HG02870 (cell line): ENCODE data around the gene BOLA2.
A peak's percentile ranks its signal among the peaks of the same experiment; 100 is the strongest.
"Not testable (repeated sequence)": the region's sequence is repeated elsewhere in the genome, so short reads cannot be mapped to it uniquely, and the experiment has no call there.

Experiments used
- ATAC-seq: cut with Tn5 transposase; IDR thresholded peaks from one replicate; pipeline ENCODE4 v1.9.1; 2021; ENCODE audit warnings: mild to moderate bottlenecking, moderate library complexity; ENCODE audit not compliant: unreplicated experiment

BOLA2 gene

GRCh38 chr16:29454269-29454668 lies at the start of gene BOLA2, which contains the start of gene SLX1B:
TSS of gene BOLA2 (minus strand) at chr16:29454351. CDS start at chr16:29454253, 98 bp downstream.
TSS of gene SLX1B (plus strand) at chr16:29454533.
- ATAC-seq = peak; percentile 88

GRCh38 chr16:29482276-29482675 lies 28.1 kb upstream of the BOLA2 start:
- ATAC-seq = not testable (repeated sequence)

GRCh38 chr16:29472065-29472464 lies 17.9 kb upstream of the BOLA2 start:
- not testable (repeated sequence) for ATAC-seq

- ATAC-seq = not testable (repeated sequence)
Observed at GRCh38 chr16:29469660-29470059, 15.5 kb upstream of the BOLA2 start.

GRCh38 chr16:29467654-29468366 lies 13.7 kb upstream of the BOLA2 start:
- not testable (repeated sequence) for ATAC-seq

GRCh38 chr16:29466904-29467303 lies 12.8 kb upstream of the BOLA2 start:
- not testable (repeated sequence) for ATAC-seq

- not testable (repeated sequence) for ATAC-seq
Observed at GRCh38 chr16:29465985-29466824, 12.1 kb upstream of the BOLA2 start.

GRCh38 chr16:29460647-29461030 lies 6.5 kb upstream of the BOLA2 start:
- not testable (repeated sequence) for ATAC-seq

GRCh38 chr16:29459706-29460646 lies 5.8 kb upstream of the BOLA2 start, which contains the start of gene SULT1A4:
TSS of gene SULT1A4 (plus strand) at chr16:29459913. CDS start at chr16:29461386, 1,473 bp downstream.
- ATAC-seq = not testable (repeated sequence)

GRCh38 chr16:29457660-29458059 lies 3.5 kb upstream of the BOLA2 start:
- ATAC-seq = not testable (repeated sequence)

- ATAC-seq = peak; percentile 55
Observed at GRCh38 chr16:29454828-29455227, 677 bp upstream of the BOLA2 start.

GRCh38 chr16:29453754-29454153 lies 397 bp downstream of the BOLA2 start:
- ATAC-seq = peak; percentile 3

GRCh38 chr16:29425390-29425789 lies 28.8 kb downstream of the BOLA2 start:
- not testable (repeated sequence) for ATAC-seq

- ATAC-seq = not testable (repeated sequence)
Observed at GRCh38 chr16:29423587-29423986, 30.6 kb downstream of the BOLA2 start.

- ATAC-seq = not testable (repeated sequence)
Observed at GRCh38 chr16:29405249-29405648, 48.9 kb downstream of the BOLA2 start.
